ENCODE measurements around the gene LARP7. TPM values are rescaled to one million over a fixed set of nuclear protein-coding genes. Genes with fewer than 3 reads are reported as not detected.

Gene LARP7
- total RNA-seq, 1 experiment from 2014 or later: 22.6 TPM

DNA sequence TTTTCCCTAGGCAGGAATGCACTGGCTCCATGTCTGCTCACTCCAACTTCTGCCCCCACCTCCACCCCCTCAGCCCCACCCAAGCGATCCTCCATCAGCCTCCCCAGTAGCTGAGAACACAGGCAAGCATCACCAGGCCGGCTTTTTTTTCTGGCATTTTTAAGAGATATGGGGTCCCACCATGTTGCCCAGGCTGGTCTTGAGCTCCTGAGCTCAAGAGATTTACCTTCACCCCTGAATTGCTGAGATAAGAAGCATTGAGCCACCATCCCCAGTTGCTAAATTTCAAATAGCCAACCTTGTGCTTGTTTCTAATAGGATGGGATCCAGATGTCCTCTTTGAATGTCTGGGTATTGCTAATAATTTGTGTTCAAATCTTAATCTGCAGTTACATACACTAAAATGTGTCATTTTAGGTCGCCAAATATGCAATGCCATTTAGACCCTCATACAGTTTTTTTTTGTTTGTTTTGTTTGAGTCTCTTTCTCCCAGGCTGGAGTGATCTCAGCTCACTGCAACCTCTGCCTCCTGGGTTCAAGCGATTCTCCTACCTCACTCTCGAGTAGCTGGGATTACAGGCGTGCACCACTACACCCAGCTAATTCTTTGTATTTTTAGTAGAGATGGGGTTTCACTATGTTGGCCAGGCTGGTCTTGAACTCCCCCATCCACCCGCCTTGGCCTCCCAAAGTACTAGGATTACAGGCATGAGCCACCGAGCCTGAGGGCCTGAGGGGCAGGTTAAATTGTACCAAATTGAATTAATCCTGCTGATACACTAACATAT is 8.8 kb downstream of the LARP7 start:
- CTCF ChIA-PET: interaction anchor here (0.6 kb wide), 1 partner anchor 86 kb away, joined by 5 read pairs; no protein-coding TSS in a partner anchor
- H3K27ac Mint-ChIP-seq (ENCODE audit: unreplicated experiment): no peak overlapping the region
- H3K4me1 Mint-ChIP-seq (ENCODE audit: low read depth, unreplicated experiment): no peaks in the 10 kb centered on the region
- H3K4me3 Mint-ChIP-seq (ENCODE audit: low read depth, unreplicated experiment): no peak overlapping the region
- TF ChIP-seq, protein P1, sequence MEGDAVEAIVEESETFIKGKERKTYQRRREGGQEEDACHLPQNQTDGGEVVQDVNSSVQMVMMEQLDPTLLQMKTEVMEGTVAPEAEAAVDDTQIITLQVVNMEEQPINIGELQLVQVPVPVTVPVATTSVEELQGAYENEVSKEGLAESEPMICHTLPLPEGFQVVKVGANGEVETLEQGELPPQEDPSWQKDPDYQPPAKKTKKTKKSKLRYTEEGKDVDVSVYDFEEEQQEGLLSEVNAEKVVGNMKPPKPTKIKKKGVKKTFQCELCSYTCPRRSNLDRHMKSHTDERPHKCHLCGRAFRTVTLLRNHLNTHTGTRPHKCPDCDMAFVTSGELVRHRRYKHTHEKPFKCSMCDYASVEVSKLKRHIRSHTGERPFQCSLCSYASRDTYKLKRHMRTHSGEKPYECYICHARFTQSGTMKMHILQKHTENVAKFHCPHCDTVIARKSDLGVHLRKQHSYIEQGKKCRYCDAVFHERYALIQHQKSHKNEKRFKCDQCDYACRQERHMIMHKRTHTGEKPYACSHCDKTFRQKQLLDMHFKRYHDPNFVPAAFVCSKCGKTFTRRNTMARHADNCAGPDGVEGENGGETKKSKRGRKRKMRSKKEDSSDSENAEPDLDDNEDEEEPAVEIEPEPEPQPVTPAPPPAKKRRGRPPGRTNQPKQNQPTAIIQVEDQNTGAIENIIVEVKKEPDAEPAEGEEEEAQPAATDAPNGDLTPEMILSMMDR (IDR thresholded peaks at IDR 0.05; ENCODE audit: unreplicated experiment): no peak
- no peaks in the 10 kb centered on the region for H3K9me3 Mint-ChIP-seq (ENCODE audit: low read depth, unreplicated experiment)
- H3K27me3 Mint-ChIP-seq (ENCODE audit: unreplicated experiment): no peaks in the 10 kb centered on the region
- no peaks in the 10 kb centered on the region for H3K36me3 Mint-ChIP-seq (ENCODE audit: insufficient read depth, unreplicated experiment)
- intact Hi-C loops (cut with micrococcal nuclease; ENCODE audit: unreplicated experiment): no loop called here
- no TSS peak for BruUV-seq (replicated peaks)
- no peak for DNase-seq

- Mint-ChIP-seq H3K4me3 (ENCODE audit: low read depth, unreplicated experiment) (no peak overlapping the region), H3K36me3 (ENCODE audit: insufficient read depth, unreplicated experiment) (no peaks in the 10 kb centered on the region), H3K9me3 (ENCODE audit: low read depth, unreplicated experiment) (no peaks in the 10 kb centered on the region), H3K4me1 (ENCODE audit: low read depth, unreplicated experiment) (no peaks in the 10 kb centered on the region), H3K27me3 (ENCODE audit: unreplicated experiment) (no peaks in the 10 kb centered on the region), H3K27ac (ENCODE audit: unreplicated experiment) (no peak overlapping the region)
- CTCF ChIA-PET: no interaction called here
- TF ChIP-seq, protein P1 (IDR thresholded peaks at IDR 0.05; ENCODE audit: unreplicated experiment): no peak
- no peak for DNase-seq
- intact Hi-C loops (cut with micrococcal nuclease; ENCODE audit: unreplicated experiment): no loop called here
- BruUV-seq (replicated peaks): TSS peak; percentile 88
These were observed 9.9 kb downstream of the LARP7 start for GRCh38 chr4:112646632-112647537.

GRCh38 chr4:112647785-112648184 is 10.8 kb downstream of the LARP7 start:
- intact Hi-C loops (cut with micrococcal nuclease; ENCODE audit: unreplicated experiment): no loop called here
- no TSS peak for BruUV-seq (replicated peaks)
- no peaks in the 10 kb centered on the region for H3K4me1 Mint-ChIP-seq (ENCODE audit: low read depth, unreplicated experiment)
- no peaks in the 10 kb centered on the region for H3K36me3 Mint-ChIP-seq (ENCODE audit: insufficient read depth, unreplicated experiment)
- no peaks in the 10 kb centered on the region for H3K27me3 Mint-ChIP-seq (ENCODE audit: unreplicated experiment)
- DNase-seq: no peak
- H3K27ac Mint-ChIP-seq (ENCODE audit: unreplicated experiment): no peak overlapping the region
- TF ChIP-seq, protein P1 (IDR thresholded peaks at IDR 0.05; ENCODE audit: unreplicated experiment): no peak
- no peaks in the 10 kb centered on the region for H3K9me3 Mint-ChIP-seq (ENCODE audit: low read depth, unreplicated experiment)
- no peak overlapping the region for H3K4me3 Mint-ChIP-seq (ENCODE audit: low read depth, unreplicated experiment)
- CTCF ChIA-PET: no interaction called here

- no TSS peak for BruUV-seq (replicated peaks)
- TF ChIP-seq, protein P1 (IDR thresholded peaks at IDR 0.05; ENCODE audit: unreplicated experiment): no peak
- Mint-ChIP-seq H3K9me3 (ENCODE audit: low read depth, unreplicated experiment) (no peaks in the 10 kb centered on the region), H3K36me3 (ENCODE audit: insufficient read depth, unreplicated experiment) (no peaks in the 10 kb centered on the region), H3K27ac (ENCODE audit: unreplicated experiment) (no peak overlapping the region), H3K4me3 (ENCODE audit: low read depth, unreplicated experiment) (no peak overlapping the region), H3K4me1 (ENCODE audit: low read depth, unreplicated experiment) (no peaks in the 10 kb centered on the region), H3K27me3 (ENCODE audit: unreplicated experiment) (no peaks in the 10 kb centered on the region)
- no peak for DNase-seq
- intact Hi-C loops (cut with micrococcal nuclease; ENCODE audit: unreplicated experiment): no loop called here
- CTCF ChIA-PET: no interaction called here
These were observed 11.5 kb downstream of the LARP7 start for GRCh38 chr4:112648263-112649054.

Data from Calu3 (cell line).